ENCODE measurements around the gene KLHL26. TPM values are rescaled to one million over a fixed set of nuclear protein-coding genes. Genes with fewer than 3 reads are reported as not detected.
"Not testable (repeated sequence)": the region's sequence is repeated elsewhere in the genome, so short reads cannot be mapped to it uniquely, and the experiment has no call there.

Gene KLHL26
- total RNA-seq, 4 donors from 2014 or later = 3.8 to 22.2 (median 6.9) TPM

DNA sequence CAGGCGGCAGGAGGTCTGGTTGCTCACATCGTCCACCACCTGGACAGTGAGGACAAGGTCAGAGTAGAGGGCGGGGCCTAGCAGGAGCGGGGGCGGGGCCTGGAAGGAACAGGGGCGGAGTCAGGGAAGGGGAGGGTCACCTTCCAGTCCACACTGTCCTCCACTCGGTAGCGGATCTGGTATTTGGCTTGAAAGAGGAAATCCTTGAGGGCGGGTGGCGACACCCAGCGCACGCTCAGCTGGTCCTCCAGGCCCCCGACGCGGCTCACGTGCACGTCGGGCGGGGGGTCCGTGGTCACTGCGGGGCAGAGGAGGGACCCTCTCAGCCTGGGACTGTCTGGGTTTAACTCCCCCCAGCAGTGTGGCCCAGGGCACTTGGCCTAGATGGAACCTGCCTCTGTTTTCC lies 40.1 kb upstream of the KLHL26 start:
- H3K27ac ChIP-seq = no peak overlapping the region
- H3K4me3 ChIP-seq = no peak overlapping the region
- H3K9me3 ChIP-seq = no peaks in the 10 kb centered on the region
- TF ChIP-seq POLR2A (IDR thresholded peaks at IDR 0.05) (no peak), CTCF (IDR thresholded peaks at IDR 0.05) (no peak)
- peak; percentile 41 to 43 for DNase-seq
- intact Hi-C loops (cut with DNase I; ENCODE audit: low total_unique reads) = no loop called here
- no peaks in the 10 kb centered on the region for H3K36me3 ChIP-seq
- peaks cover 4 to 12% of the 10 kb centered on the region in 2 donors for H3K4me1 ChIP-seq
- H3K27me3 ChIP-seq = peaks cover 2 to 9% of the 10 kb centered on the region in 2 donors

- Histone ChIP-seq H3K4me1 (peaks cover 4 to 12% of the 10 kb centered on the region in 2 donors), H3K4me3 (no peak overlapping the region), H3K9me3 (no peaks in the 10 kb centered on the region), H3K27ac (no peak overlapping the region), H3K27me3 (peaks cover 2 to 9% of the 10 kb centered on the region in 2 donors), H3K36me3 (no peaks in the 10 kb centered on the region)
- no peak for DNase-seq
- intact Hi-C loops (cut with DNase I; ENCODE audit: low total_unique reads) = no loop called here
- TF ChIP-seq CTCF (IDR thresholded peaks at IDR 0.05) (no peak), POLR2A (IDR thresholded peaks at IDR 0.05) (no peak)
These were observed 38.8 kb upstream of the KLHL26 start for GRCh38 chr19:18597809-18598660.

DNA sequence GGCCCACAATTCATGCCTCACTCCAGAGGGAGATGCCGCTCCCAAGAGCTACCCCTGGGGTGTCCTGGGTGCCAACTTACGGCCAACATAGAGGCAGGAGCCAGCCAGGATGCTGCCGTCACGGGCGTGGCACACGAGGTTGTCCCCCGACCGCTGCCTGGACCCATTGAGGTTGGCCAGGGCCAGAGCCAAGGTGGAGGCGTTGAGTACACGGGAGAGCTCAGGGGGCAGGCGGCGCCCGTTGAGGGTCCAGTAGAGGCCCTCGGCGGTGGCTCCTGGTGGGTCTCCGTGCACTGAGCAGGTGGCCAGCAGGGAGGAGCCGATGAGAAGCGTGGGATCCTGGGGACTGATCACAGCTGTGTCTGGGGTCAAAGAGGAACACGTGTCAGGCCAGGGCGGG lies 37.3 kb upstream of the KLHL26 start:
- H3K36me3 ChIP-seq = no peaks in the 10 kb centered on the region
- intact Hi-C loops (cut with DNase I; ENCODE audit: low total_unique reads) = no loop called here
- peaks cover 4 to 17% of the 10 kb centered on the region in 2 donors for H3K4me1 ChIP-seq
- no peak for DNase-seq
- no peak overlapping the region for H3K4me3 ChIP-seq
- no peaks in the 10 kb centered on the region for H3K9me3 ChIP-seq
- H3K27me3 ChIP-seq = peaks cover 9% of the 10 kb centered on the region in 2 donors
- TF ChIP-seq POLR2A (IDR thresholded peaks at IDR 0.05) = no peak
- TF ChIP-seq CTCF (IDR thresholded peaks at IDR 0.05) = no peak
- no peak overlapping the region for H3K27ac ChIP-seq

DNA sequence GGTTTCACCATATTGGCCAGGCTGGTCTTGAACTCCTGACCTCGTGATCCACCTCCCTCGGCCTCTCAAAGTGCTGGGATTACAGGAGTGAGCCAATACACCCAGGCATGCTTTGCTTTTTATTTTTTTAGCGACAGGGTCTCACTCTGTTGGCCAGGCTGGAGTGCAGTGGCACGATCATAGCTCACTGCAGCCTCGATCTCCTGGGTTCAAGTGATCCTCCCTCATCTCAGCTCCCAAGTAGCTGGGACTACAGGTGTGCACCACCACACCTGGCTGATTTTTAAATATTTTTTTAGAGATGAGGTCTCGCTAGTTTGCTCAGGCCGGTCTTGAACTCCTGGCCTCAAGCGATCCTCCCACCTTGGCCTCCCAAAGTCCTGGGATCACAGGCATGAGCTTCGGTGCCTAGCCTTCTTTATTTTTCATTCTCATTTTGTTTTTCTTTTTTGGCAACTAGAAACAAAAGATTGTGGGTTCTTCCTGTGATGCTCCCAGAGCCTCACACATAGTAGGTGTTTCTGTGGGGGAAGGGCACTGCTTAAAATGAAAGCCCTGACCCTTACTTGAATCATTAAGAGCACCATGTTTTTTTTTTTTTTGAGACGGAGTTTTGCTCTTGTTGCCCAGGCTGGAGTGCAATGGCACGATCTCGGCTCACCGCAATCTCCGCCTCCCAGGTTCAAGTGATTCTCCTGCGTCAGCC lies 36.0 kb upstream of the KLHL26 start:
- peaks cover 9 to 21% of the 10 kb centered on the region in 2 donors for H3K27me3 ChIP-seq

DNA sequence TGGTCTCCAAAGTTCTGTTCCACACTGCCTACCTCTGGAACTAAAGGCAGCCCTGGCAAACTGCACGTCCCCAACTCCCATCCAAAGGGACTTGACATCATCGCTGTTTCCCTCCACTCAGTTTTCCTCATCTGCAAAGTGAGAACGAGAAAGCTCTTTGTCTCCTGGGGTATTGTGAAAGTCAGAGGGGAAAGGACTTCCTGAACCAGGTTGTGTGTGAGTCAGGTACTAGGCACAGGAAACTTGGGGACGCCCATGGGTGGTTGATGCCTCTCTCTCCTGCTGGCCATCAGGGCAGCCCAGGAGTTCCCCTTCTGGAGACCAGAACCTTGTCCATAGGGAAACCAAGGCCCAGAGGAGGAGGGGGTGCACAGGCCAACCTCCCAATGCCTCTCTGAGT lies 35.0 kb upstream of the KLHL26 start:
- Histone ChIP-seq H3K4me1 (peaks cover 0 to 8% of the 10 kb centered on the region in 2 donors), H3K4me3 (no peak overlapping the region), H3K36me3 (no peaks in the 10 kb centered on the region), H3K27ac (no peak overlapping the region), H3K27me3 (peaks cover 9 to 26% of the 10 kb centered on the region in 2 donors), H3K9me3 (no peaks in the 10 kb centered on the region)
- intact Hi-C loops (cut with DNase I; ENCODE audit: low total_unique reads) = no loop called here
- no peak for DNase-seq
- no peak for TF ChIP-seq CTCF (IDR thresholded peaks at IDR 0.05)
- TF ChIP-seq POLR2A (IDR thresholded peaks at IDR 0.05) = no peak

More for the DNA sequence above, 36.0 kb upstream of the KLHL26 start:
- H3K36me3 ChIP-seq; H3K4me1 ChIP-seq; intact Hi-C loops (cut with DNase I; ENCODE audit: low total_unique reads); H3K9me3 ChIP-seq; DNase-seq; H3K27ac ChIP-seq; H3K4me3 ChIP-seq: not testable (repeated sequence)

Data from uterus (tissue), 4 donors.